ENCODE measurements around the gene KHK. TPM values are rescaled to one million over a fixed set of nuclear protein-coding genes. Genes with fewer than 3 reads are reported as not detected.

KHK gene
- total RNA-seq = 2.6 TPM

DNA sequence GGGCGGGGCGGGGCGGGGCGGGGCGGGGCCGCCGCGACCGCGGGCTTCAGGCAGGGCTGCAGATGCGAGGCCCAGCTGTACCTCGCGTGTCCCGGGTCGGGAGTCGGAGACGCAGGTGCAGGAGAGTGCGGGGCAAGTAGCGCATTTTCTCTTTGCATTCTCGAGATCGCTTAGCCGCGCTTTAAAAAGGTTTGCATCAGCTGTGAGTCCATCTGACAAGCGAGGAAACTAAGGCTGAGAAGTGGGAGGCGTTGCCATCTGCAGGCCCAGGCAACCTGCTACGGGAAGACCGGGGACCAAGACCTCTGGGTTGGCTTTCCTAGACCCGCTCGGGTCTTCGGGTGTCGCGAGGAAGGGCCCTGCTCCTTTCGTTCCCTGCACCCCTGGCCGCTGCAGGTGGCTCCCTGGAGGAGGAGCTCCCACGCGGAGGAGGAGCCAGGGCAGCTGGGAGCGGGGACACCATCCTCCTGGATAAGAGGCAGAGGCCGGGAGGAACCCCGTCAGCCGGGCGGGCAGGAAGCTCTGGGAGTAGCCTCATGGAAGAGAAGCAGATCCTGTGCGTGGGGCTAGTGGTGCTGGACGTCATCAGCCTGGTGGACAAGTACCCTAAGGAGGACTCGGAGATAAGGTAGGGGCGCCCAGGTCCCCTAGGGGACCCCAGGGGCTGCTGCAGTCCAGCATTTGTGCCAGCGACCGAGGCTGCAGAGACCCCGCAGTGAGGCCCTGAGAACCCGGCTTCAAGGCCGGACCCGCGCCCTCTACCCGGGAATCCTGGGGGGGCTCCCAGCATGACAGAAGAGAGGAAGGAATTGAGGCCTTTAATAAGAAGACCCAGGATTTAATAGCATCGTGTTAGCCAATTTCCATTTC, at the start of gene KHK:
TSS of gene KHK (plus strand) at position 49 of the 870 bp plus-strand sequence. CDS start at position 537, 488 bp downstream.
- DNase-seq (ENCODE audit: low spot score) = peak; percentile 61

- DNase-seq (ENCODE audit: low spot score) = no peak
Observed at GRCh38 chr2:27038012-27038411, 48.6 kb upstream of the KHK start.

- no peak for DNase-seq (ENCODE audit: low spot score)
Observed at GRCh38 chr2:27038631-27039339, 47.8 kb upstream of the KHK start.

- no peak for DNase-seq (ENCODE audit: low spot score)
Observed at GRCh38 chr2:27039426-27039825, 47.1 kb upstream of the KHK start.

DNA sequence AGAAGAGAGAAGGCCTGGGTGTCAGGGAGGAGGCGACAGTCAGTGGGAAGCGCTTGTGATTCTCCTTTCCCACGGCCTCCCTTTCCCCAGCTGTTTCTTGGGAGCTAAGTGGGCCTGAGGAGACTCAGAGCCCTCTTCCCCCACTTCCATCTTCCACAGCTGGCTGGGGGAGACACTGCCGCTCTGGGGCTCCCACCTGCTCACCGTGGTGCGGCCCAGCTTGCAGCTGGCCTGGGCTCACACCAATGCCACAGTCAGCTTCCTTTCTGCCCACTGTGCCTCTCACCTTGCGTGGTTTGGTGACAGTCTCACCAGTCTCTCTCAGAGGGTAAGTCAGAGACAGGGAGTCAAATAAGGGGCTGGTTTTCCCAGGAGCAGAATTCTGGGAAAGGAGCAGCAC, 46.7 kb upstream of the KHK start:
- no peak for DNase-seq (ENCODE audit: low spot score)

GRCh38 chr2:27040282-27040681, 46.3 kb upstream of the KHK start:
- DNase-seq (ENCODE audit: low spot score) = no peak

GRCh38 chr2:27041752-27042151, 44.8 kb upstream of the KHK start:
- DNase-seq (ENCODE audit: low spot score) = no peak

DNA sequence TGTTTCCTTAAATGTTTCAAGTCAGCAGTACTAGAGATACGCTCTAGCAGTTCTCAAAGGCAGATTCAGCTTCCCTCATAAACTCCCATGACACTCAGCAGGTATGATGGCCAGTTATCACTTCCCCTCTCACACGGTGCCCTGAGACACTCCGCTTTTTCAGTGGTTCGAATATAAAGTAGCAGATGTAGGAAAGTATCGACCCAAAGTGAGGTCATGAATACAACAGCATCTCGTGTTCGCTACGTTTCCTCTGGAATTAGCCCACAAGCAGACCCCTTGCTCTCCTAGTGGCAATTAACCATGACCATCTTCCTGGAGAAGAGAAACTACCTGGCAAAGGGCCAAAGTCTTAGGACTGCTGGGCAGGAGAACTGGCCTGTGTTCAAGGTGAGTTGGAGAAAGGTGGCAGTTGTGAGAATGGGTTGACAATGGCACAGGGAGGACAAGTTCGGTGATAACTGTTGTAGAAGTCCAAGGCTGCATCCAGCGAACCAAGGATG, 44.4 kb upstream of the KHK start:
- DNase-seq (ENCODE audit: low spot score) = no peak

DNA sequence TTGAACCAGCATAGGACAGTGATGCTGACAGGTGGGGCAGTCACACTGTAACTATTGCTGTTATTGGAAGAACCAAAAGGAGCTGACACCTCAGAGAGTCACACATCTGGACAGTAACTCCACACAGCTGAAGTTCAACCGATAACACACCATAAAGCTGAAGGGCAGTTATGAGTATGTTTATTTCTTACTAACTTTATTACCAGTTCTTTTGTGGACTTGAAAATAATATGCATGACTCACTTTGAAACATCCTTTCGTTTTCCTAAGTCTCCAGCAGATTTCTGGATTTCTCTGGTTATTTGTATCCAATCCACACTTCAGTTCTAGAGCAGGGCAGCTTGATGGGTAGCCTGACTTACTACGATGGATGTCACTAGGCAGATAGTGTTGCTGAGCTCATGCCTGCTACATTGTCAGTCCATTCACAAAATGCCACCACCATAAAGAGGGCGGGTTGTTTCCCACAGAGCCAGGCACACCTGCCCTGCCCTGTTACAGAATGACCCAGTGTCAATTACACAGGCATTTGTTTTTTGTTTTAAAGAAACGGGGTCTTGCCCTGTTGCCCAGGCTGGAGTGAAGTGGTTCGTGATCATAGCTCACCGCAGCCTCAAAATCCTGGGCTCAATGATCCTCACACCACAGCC, 43.5 kb upstream of the KHK start:
- no peak for DNase-seq (ENCODE audit: low spot score)

- DNase-seq (ENCODE audit: low spot score) = peak; percentile 57
Observed at GRCh38 chr2:27049422-27050280, 36.9 kb upstream of the KHK start.

GRCh38 chr2:27050281-27050995, 36.1 kb upstream of the KHK start:
- DNase-seq (ENCODE audit: low spot score) = peak; percentile 94

DNA sequence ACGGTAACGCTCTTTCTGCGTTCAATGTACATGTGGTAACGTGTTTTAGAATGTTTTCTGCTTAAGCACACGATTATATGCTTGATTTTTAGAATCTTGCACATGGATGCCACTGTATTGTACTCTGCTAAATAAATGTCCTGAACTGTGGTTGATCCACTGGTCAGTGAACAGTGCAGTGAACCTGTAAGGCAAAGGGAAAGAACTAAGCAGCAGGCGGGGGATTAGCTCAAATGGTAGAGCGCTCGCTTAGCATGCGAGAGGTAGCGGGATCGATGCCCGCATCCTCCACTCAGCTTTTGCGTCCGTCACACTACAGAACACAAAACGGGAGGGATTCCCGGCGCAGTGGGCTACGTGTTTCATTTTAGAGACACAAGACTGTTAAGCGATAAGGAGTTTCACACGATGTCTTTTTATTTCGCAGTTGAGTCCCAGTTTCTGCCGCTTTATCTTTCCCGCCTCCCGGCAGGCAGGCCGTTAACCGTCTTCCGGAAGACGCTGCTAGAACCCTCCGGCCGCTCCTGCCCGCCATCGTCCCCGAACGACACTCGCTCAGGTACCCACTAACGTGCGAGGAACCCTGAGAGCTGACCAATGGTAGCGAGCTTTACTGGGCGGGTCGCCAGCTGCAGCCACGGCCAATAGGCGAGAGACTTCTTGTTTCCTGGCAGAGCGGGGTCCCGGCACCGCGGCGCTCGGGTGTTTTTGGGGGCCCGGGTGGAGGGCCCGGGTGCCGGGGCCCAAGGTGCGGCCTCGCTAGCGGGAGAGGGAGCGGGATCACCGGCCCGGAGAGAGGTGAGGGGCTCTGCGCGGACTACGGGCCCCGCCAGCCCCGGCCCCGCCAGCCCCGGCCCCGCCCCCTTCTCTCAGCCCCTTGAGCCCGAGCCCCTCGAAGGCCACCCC, 35.3 kb upstream of the KHK start, which contains the start of gene AGBL5:
TSS of gene AGBL5 (plus strand) at position 673 of the 906 bp plus-strand sequence. CDS start 1,291 bp downstream, outside the sequence.
- DNase-seq (ENCODE audit: low spot score) = peak; percentile 97

DNA sequence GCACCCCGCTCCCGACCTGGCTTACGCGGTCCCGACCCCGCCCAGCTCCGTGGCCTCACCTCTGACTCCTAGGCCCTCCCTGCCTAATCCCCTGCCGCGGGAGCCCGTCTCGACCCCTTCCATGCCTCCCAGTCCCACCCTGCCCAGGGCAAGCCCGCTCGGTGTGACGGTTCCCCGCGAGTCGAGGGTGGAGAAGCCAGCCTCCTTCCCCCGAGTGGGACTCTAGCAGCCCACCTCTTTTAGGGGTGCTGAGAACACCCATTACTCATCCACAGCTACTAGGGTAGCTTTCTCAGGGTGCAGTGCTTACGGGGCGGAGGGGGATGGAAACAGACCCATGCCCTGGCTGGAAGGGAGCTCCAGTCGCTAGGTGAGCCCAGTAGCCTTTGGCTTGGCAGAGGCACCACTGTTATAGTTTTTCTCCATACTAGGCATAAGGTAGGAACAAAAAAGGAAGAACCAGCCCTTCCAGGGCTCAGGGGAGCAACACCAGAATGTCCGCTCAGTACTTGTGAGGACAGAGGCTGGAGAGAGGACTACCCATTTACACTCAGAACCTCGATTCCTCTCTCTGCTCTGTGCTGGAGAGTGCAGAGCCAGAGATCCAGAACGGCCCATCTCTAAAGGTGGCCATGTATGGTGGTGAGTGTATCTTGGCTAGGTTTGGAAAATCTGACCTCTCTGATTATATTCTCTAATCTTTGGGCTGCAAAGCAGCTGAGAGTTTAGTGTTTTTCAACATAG, 34.5 kb upstream of the KHK start:
- DNase-seq (ENCODE audit: low spot score) = peak; percentile 63

- DNase-seq (ENCODE audit: low spot score) = no peak
Observed at GRCh38 chr2:27053321-27053720, 33.3 kb upstream of the KHK start.

- no peak for DNase-seq (ENCODE audit: low spot score)
Observed at GRCh38 chr2:27053776-27054175, 32.8 kb upstream of the KHK start.

- no peak for DNase-seq (ENCODE audit: low spot score)
Observed at GRCh38 chr2:27054721-27055120, 31.9 kb upstream of the KHK start.

GRCh38 chr2:27057184-27057583, 29.4 kb upstream of the KHK start:
- no peak for DNase-seq (ENCODE audit: low spot score)

DNA sequence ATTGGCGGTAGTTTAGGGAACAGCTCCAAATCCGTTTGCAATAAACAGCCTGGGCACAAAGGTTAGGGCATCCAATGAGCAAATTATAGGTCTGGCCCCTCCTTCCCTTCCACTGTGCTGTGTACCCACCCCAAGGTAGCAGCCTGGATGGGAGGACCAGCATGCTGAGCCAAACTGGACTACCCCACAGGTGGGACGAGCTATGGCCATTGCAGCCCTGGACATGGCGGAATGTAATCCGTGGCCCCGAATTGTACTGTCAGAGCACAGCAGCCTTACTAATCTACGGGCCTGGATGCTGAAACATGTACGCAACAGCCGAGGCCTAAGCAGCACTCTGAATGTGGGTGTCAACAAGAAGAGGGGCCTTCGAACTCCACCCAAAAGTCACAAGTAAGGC, 28.4 kb upstream of the KHK start:
- DNase-seq (ENCODE audit: low spot score) = no peak
